Effector CD4-positive, alpha-beta T cell (primary cell): ENCODE results near the gene RNASE3.
"Not testable (repeated sequence)": the region's sequence is repeated elsewhere in the genome, so short reads cannot be mapped to it uniquely, and the experiment has no call there.

Source experiments
- DNase-seq: peaks from one replicate; pipeline ENCODE4 v3.0.0-alpha.2; 2020

Gene RNASE3

DNA sequence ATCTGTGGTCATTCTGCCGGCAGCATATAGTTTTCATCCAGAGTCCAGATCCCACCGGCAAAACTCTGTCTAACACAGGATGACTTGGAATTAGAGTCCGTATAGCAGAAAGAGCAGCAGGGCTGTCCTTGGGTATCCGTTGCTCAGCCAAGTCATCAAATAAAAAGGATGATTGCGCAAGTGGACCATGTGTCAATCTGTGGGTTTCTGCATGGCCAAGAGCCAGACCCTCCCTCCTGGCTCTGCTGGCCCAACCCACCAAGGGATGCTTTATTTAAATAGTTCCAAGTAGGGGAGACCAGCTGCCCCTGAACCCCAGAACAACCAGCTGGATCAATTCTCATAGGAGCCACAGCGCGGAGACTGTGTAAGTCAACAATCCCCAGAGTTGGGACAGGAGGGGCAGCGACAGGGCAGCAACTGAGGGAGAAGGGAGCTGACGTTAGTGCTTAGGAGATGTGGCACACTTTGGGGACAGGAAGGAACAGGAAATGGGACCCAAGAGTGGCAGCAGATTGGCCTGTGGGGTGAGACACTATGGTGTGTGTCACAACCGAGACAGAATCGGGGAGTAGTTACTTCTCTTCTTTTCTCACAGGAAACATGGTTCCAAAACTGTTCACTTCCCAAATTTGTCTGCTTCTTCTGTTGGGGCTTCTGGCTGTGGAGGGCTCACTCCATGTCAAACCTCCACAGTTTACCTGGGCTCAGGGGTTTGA lies 28.0 kb downstream of the RNASE3 start:
- not testable (repeated sequence) for DNase-seq

DNA sequence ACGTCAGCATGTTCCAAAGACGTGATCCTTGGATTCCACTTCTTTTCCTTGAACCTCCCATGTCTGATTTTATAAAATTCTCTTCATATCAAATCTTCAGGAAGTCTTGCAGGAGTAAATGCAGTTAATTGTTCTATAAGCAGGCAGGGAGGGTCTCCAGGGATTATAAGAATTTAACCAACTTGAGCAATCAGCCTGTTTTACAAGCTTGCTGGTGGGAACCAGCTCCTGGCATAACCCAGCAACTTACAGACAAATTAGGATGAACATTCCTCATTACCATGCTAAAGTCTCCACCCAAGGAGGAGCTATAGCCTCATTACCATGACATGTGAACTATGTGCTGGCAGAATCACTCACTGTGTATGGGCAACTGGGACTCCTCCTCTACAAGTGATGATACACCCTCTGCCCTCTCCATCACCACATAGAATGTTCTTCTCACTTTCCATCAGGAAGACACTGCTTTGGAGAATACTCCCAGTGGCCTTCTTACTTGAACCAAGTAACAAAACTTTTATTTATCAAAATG lies 32.6 kb downstream of the RNASE3 start:
- DNase-seq: not testable (repeated sequence)

DNA sequence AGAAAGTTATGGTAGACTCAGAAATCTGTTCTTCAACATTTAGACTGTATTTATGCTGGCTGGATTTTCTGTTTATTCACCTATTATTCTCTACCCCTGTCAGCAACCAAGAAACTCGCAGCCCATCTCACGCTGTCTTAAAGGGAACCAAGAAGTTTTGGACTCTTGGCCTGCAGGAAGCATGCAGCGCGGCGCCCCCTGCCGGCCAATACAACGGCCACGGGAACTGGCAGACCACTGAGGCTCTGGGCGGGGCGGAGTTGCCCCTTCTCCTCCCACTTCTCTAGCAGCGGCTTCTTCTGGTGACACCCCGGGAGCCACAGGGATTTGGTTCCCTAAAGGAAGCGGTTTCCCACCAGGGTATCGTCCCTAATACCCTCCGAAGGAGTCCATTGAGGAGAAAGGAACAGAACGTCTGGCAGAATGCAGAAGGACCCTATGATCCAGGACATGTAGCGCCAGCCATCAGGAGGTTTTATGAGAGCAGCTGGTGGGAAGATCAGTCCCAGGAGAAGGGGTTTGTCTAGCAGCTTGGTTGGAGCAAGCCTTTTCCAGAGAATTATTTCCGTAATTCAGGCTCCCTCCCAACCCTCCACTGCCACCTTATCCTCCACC lies 43.1 kb downstream of the RNASE3 start:
- no peak for DNase-seq

DNA sequence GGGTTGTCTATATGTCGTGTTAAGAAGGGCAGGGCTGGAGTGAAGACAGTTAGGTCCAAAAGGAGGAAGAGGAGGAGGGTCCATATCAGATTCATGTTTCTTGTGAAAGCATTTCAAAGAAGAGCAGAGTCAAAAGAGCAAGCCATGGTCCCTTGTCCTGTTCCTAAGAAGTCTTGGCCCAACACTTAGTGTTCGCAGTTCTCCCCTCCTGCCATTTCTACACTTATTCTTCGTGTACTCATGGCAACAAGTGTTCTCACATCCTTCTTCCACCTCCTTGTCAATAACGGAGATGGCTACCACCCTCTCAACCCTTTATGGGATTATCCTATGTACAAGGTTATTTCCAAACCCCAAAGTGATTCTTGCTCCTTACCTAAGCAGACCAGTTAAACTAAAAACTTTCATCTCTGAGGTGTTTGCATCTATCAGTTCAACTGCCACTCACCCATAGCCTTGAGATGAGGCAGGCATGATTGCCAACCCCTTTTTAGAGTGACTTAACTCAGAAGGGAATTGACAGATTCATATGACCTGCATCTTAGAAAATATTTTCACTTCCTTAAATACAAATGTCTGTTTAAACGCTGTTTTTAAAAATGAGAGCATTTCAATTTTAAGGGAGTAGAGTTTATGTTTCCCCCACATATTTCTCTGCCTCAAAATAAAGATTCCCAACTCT lies 44.3 kb downstream of the RNASE3 start:
- no peak for DNase-seq
